HG03159 (cell line): Measurements from ENCODE around the gene DLG1.

Experiments used
- ATAC-seq: cut with Tn5 transposase; IDR thresholded peaks from one replicate; pipeline ENCODE4 v1.9.1; 2021; ENCODE audit warnings: mild to moderate bottlenecking, moderate library complexity; ENCODE audit not compliant: unreplicated experiment

The DLG1 gene

DNA sequence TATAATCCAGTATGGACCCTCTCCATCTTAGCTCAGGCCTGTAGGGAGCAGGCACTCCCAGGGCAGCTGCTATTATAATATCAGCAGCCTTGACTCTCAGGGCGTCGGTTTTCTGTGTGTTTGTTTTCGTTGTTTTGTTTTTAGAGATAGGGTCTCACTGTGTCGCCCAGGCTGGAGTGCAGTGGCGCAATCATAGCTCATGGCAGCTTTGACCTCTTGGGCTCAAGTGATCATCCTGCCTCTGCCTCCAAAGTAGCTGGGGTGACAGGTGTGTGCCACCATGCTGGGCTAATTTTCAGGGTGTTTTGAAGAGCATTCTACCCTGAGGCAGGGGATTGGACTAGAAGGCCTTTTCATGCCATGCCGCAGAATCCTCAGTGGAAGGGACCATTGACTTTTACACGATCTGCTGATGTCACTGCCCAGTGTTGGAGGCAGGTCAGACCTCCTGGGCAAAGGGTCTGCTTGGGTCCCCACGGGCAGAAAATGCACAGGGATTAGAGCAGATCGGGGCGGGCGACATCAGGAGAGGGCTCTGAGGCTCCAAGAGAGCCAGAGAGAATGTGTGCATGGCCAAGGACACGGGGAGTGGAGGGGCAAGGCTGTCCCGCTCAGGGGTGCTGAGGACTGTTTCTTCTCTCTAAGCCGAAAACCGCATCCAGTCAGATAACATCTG is 276.5 kb downstream of the DLG1 start:
- no peak for ATAC-seq

DNA sequence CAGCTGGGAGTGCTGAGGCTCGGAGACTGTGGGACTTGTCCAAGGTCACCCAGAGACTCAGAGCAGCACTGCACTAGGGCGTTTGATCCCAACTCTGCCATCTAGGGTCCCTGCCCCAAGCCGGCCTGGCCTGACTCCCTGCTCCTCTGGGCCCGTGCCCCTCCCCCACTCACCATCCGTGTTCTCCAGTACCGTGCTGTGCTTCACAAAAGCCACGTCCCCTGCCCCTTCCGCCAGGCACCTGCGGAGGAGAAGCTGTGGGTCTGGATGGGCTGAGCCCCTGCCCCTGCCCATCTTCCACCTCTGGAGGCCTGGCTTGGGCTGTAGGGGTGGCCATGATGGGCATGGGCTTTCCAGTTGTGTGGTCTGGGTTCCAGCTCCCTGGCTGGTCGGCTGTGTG is 277.2 kb downstream of the DLG1 start:
- ATAC-seq: no peak

DNA sequence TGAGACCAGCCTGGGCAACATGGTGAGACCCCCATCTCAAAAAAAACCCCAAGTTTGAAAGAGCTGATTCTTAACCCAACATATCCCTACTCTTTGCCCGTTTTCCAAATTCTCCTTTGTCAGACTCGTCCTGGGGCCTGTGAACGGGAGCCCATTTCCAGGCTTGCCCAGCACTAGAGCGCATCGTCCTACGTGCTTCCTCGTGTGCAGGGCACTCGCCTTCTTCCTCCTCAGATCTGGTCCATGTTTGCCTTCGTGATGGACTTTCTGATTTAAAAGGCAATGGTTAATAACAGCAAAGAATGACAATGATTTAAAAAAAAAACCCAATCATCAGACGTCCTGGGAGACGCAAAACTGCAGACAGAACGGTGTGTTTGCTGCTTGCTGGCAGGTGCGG is 278.9 kb downstream of the DLG1 start:
- no peak for ATAC-seq

DNA sequence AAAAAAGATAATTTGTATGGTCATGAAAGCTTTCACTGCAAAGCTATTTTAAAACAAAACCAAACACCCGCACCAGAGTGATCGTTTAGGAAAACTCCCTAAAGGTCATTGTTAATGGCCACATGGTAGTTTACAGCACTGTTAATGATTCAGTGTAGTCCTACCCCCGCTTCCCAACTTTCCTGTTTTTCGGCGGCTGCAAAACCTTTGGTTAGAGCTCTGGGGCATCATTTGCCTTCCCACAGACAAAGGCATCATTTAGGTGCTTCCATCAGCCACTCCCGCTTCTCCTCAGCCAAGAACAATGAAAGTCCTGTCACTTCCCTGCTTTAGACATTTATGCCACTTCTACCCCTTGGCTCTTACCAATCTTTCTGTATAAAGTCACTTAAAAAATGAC is 279.4 kb downstream of the DLG1 start:
- ATAC-seq: no peak

DNA sequence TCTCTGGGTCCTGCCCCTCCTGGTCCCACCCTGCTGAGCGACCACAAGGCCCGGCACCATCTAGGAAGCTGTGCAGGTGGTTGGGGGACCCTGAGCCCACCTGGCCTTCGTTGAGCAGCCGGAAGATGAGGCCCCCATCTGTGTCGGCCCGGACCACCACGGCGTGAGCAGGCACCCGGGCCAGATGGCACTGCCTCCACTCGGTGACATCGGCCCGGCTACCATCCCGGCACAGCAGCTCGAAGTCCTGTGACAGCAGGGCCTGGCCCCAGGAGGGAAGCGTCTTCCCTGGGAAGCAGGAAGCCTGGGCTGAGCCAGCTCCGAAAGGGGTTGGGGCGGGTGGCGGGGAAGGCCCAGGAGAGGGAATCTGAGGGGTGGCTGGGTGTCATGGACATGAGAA is 281.4 kb downstream of the DLG1 start:
- no peak for ATAC-seq

DNA sequence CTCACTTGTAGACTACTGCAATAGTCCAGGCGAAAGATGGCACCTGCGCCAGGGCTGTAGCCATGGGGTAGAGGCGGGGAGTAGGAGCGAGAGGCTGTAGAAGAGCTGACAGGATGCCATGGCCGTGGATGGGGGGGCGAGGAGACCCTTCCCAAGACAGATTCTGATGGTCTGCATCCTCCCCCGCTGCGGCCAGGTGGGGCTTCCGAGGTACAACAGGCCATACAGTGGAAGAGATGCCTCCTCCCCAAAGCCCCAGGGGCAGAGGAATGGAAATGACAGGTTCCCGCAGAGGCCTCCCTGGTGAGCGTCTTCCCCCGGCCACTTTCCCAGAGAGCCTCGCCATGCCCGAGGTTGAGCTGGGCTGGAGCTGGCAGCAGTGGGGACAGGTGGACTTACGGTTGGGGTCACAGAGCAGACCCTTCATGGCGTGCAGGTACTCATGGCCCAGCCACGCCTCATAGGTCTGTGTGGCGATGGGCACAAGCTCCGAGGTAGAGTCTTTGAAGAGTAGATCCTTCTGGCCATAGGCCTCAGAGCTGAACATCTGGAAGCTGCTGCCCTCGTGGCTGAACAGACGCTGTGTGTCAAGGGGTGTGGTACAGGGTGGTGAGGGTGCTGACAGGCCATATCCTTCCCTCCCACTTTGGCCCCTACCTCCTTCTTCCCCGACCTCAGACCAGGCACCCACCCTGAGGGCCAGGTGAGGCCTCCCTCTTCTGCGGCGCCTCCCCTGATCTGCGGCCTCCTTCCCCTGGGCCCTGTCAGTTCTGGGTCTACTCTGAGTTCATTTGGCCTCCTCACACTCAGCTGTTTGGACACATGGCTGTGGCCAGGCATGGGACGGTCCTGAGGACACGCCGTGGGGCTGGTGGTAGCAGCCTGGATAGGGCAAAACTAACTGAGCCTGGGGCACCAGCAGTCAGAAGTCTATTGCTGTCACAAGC is 282.3 kb downstream of the DLG1 start:
- ATAC-seq: no peak

DNA sequence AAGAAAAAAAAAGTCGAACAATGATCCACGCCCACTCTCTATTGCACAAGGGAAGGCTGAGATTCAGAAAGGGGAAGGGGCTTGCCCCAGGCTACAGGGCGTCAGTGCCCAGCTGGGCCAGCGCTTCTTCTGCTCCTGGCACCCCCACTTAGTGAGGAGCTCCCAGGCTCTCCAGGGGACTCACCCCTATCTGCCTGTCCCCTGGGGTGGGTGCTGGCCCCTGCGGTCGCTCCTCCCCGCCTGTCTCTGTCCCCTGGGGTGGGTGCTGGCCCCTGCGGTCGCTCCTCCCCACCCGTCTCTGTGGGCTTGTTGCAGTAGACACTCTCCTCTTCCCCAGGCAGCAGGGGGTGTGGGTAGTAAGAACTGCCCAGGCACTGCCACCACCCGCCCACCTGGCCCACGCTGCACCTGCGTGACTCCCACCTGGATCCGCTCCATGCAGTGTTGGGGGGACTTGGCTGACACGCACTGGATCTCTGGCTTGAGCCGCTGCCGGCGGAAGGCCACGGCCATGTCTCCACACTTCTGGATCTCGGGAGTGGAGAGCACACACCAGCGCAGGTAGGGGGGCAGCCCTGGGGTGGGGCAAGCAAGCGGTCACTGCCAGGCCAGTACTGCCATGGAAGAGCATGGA is 283.4 kb downstream of the DLG1 start:
- ATAC-seq: no peak

DNA sequence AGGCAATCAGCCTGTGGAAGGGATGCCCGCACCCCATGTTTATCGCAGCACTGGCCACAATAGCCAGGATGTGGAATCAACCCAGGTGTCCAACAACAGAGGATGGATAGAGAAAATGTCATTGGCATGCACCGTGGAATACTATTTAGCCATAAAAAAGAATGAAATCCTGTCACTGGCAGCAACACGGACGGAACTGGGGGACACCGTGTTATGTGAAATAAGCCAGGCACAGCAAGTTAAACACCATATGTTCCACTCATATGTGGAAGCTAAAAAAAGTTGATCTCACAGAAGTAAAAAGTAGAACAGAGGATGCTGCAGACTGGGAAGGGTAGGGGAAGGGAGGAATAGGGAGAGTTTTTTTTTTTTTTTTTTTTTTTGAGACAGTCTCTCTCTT is 284.4 kb downstream of the DLG1 start:
- ATAC-seq: no peak

DNA sequence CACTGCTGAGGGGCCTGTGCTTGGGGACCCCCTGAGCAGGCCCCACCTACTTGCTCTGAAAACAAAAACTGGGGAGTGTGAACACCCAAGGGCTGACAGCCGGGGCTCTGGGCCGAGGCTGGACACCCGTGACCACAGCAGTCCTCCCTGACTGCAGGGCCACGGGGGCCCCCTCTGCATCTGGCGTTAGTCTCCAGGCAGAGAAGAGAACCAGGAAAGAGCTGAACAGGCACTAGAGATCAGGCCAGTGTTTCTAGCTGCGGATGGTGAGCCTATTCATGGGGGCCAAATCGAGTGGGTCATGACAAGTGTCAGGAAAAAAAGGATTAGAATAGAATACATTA is 285.9 kb downstream of the DLG1 start:
- no peak for ATAC-seq

DNA sequence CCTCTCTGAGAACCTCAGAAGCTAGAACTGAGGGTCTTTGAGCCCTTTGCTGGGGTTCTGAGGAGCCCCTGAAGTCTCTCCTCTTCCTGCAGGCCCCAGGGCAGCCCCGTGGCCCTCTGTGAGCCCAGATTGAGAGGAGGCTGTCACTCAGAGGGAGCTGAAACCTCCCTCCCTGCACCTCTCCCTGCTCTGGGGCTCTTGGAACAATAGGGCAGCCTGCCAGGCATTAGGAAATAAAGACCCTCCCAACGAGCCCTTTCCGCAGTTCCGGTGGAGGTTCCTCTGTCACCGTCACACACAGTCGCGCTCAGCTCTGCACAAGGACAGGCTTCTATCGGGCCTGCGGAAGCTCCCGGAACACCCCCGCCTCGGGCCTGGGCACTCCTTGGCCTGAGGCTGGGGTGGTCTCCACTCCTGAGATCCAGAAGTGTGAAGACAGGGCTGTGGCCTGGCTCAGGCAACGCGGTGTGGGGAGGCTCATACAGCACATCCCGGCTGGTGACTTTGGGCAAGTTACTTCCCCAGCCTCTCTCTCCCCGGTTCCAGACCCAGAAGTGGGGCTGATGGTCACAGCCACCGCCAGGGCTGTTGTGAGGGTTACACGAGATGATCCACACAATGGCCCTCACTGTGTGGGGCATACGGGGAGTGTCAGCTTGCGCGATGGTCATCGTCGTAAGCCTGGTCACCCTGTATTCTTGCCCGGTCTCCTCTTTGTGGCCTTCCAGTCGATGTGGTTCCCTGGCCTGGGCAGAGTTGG is 286.5 kb downstream of the DLG1 start:
- no peak for ATAC-seq

DNA sequence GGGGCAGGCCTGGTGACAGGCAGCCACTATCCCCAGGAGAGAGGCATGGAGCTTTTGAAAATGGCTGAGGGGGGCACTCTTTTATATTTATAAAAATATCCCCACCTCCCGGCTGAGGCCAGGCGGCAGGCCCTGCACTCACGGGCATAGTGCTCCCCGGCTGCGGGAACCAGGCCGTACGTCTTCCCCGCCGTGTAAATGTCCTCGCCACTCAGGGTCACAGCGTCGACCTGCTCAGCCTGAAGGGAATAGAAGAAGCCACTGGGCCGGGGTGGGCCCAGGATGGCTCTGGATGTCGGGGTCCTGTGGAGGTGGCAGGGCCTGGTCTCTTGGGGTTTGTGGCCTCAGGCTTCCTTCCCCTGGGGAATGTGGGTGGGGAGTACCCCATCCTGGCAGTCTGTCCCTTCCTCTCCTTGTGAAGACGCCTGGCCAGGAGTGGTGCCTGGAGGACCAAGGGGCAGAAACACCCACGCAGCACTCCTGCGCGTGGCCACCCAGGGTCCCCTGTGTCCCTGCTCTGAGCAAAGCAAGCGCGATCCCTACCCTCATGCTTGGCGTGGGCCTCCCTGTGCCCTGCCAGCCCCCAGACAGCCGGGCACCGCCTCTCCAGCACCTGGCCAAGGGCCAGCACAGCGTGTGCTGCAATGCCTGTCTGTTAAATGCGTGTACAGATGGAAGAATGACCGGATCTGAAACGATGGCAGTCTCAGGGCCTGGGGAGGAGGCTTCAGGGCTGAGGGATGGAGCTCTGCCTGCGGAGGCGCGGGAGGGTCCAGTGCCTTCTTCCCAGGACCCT is 287.7 kb downstream of the DLG1 start:
- no peak for ATAC-seq

DNA sequence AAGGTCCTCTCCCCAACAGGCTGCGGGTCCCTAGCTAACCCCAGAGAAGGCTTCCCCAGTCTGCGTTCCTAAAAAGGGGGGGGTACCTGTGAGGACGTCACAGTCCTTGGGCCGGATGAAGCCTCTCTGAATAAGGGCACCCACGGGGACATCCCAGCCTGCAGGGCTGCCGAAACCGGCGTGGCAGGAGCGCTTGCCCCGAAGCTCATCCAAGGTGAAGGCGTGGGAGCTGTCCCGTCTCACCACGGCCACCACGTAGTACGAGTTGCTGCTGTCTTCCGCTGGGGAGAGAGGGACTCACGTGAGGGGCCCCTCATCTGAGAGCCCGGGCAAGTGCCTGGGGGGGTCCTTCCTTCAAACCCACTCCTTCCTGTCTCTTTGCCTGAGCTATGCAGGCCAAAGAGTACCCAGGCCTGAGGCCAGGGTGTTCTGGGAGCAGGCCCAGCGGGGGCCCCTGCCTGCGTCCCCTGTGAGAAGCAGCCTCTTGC is 288.8 kb downstream of the DLG1 start:
- no peak for ATAC-seq

DNA sequence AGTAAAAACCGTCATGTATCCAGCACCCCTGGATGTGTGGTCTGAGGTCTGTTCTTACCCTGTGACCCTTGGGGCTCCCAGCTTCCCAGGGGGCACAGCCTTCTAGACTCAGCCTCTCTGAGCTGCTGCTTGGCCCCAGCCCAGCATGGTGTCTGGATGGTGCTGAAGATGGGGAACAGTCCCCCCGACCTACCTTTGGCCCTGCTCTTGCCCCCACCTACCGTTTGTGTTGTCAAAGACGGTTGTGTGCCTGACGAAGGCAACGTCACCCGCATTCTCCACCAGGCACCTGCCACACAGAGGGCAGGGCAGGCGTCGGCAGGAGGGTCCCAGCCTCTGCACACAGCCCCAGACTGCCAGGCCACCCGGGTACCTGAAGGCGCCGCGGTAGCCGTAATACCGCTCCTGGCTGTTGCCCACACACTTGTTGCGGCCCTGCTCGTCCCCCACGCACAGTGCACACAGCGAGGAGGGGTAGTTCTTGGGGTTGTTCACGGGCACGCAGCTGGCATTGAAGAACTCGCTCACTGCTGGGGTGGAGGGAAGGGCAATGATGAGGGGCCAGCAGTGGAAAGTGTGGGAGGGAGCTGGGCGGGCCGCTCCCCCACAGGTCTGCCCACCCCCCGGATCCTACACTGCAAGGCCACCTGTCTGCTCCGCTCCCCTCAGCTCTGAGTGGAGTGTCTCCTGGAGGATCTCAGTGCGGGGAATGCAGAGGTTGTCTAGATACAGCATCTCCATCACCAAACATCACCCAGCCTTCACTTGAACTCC is 289.8 kb downstream of the DLG1 start:
- no peak for ATAC-seq

DNA sequence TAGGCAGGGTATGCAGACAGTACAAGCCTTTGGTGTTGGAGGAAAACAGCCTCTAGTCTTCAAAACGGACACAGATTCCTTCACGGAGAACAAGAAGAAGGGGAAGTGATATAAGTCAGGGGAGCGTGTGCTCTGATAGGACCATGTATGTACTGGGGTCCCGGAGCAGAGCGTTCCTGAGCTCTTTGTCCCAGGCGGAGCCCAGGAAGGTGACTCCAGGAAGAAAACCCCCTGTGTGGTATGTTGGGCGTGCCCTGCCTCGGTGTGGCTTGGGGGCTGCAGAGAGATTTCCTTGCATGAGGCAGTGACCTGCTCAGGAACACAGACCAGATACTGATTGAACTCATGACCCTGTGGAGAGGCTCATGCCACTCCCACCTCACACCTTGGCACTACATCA is 290.5 kb downstream of the DLG1 start:
- ATAC-seq: no peak

DNA sequence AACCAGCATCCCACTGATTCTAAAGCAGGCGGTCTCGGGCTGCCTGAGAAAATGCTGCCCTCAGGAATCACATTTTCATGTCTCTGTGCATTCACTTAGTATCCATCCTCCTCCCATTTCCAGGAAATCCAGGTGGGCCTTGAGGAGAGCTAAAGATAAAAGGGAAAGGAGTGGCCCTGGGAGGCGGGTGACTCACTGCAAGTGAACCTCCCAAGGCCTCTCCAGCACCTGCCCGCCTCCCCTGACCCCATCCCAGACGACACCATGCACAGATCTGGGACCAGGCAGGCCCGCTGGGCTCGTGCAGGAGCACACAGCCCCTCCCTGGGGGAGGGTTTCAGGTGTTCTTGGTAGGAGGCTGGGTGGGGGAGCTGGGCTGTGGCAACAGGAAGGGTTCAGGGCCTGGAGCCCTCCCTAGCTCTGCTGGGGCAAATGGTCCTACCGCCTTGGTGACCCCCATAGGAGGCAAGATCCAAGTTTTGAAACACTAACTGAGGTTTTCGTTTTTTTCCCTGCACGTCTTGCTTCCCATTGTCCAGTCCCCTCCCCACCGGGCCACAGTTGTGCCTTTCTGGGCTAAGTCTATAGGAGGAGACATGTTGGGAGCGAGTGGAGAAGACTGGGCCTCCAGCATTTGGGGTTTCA is 291.0 kb downstream of the DLG1 start:
- ATAC-seq: no peak

DNA sequence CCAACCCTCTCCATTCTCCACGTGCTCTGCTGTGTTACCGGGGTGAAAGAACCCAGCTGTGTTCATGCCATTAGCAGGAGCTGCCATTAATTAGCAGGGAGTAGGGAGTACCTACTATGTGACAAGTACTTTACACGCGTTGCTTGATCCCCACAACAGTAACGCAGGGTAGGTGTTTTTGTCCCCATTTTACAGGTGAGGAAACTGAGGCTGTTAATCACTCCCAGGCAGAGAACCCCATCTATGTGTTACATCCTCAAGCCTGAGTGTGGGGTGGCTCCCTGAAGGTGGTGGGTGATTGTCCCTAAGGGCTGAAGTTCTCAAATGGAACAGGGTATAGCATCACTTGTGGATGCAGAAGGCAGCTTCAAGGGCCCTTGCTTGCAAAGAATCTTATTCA is 291.6 kb downstream of the DLG1 start:
- ATAC-seq: no peak

DNA sequence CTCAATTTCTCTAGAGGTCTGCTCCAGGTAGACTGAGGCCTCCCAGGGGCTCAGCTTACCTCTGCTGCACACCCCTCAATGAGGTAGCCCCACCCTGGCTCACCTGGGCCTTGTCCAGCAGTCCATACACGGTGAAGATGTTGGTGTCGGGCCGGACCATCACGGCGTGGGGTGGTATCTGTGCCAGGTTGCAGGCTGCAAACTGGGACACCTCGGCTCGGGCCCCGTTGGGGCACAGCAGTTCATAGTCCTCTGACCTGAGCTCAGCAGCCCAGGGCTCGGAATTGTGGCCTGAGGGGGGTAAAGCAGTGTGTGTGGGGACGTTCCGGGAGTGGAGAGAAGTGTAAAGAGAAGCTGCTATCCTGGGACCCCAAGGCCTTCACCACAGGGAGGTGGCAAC is 292.0 kb downstream of the DLG1 start:
- ATAC-seq: no peak

DNA sequence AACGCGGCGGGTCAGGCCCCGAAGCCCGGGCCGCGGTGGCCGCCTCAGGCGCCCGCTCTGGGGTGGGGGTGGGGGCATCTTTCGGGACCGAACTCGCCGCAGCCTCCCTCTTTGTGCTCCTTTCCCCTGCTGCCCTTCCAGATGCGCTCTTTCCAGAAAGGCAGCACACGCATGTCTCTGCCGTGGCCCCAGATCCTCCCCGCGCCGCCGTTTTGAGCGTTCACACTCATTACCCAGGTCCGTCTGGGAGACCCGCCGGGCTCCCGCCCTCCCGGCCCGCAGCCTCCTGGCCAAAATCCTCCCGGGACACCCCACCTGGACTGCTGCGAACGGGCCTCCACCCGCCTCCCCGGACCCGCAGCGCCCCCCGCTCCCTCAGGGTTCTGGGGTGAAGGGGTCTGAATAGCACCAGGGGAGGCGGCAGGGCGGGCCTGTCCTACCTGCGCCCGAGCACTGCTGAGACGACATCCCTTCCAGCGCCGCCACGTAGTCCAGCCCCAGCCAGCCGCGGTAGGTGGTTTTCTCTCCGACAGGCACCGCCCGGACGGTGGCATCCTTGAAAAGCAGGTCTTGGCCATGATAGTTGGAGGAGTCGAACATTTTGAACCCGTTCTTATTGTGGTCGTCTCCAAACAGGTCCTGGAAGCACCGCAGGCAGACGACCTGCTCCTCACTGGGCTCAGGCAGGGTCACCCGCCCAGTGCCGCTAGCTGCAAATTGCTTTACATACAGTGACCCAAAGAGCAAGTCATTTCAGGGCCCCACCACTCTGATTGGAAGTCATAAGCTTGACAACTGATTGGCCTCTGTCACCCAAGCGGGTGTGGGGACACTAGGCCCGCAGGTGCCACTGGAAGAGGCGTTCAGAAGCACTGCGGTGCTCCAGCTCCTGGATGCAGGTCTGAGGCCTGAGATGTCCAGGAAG is 294.7 kb downstream of the DLG1 start:
- peak; percentile 9 for ATAC-seq
